Adipose tissue (tissue), 3 donors: ENCODE data around the gene GNL1. TPM values are rescaled to one million over a fixed set of nuclear protein-coding genes. Genes with fewer than 3 reads are reported as not detected.

Source experiments
- H3K27ac ChIP-seq: one replicate; pipeline ENCODE4 v1.5.1; 2013; ENCODE audit warnings: low read depth, low read length
- WGBS, 3 donors: extraction: QIAGEN DNeasy Blood & Tissue Kit; methylation state at CpG; one replicate each; pipeline ENCODE4 v1.1.7; 2013; 5-methylcytosine and 5-hydroxymethylcytosine counted together
- polyA plus RNA-seq, 3 donors: library from polyadenylated mRNA; stranded (reverse); fragments of 200-250 nt; gene quantifications; one replicate each; pipeline ENCODE4 v1.2.3, GENCODE V29; 2013
- donor health status: healthy with polysubstance abuse.
- donor health status: Bipolar disorder and iron deficiency.
- donor health status: healthy.

Gene GNL1
- polyA plus RNA-seq, 3 donors, result 38.2 to 84.1 (median 47.2) TPM

- H3K27ac ChIP-seq, result no peak within 1 kb of the TSS
- WGBS, 3 donors, result 0% methylated on average over 59 of the region's 59 CpGs
Measured at GRCh38 chr6:30571075-30571761, 14.9 kb upstream of the GNL1 start, which contains the start of gene ABCF1. Gene ABCF1, plus strand, starts transcription at chr6:30571442. Its CDS starts 46 bp downstream, at chr6:30571488.

- 1 to 3% (median 1%) methylated on average over 18 of the region's 18 CpGs for WGBS, 3 donors
- H3K27ac ChIP-seq, result no peak overlapping the region
Measured at GRCh38 chr6:30570740-30571074, 14.4 kb upstream of the GNL1 start.

GRCh38 chr6:30570263-30570662, 14.0 kb upstream of the GNL1 start:
- WGBS, 3 donors, result 36 to 91% (median 78%) methylated on average over 1 of the region's 1 CpG
- H3K27ac ChIP-seq, result no peak overlapping the region

GRCh38 chr6:30568245-30568644, 12.0 kb upstream of the GNL1 start:
- 62 to 78% (median 75%) methylated on average over 3 of the region's 3 CpGs for whole genome bisulfite sequencing, 3 donors
- H3K27ac ChIP-seq, result no peak overlapping the region

- no peak overlapping the region for H3K27ac ChIP-seq
Measured at GRCh38 chr6:30565772-30566171, 9.5 kb upstream of the GNL1 start.

GRCh38 chr6:30564114-30564513, 7.8 kb upstream of the GNL1 start:
- 91 to 97% (median 95%) methylated on average over 1 of the region's 1 CpG for WGBS, 3 donors
- no peak overlapping the region for H3K27ac ChIP-seq

- 85 to 92% (median 86%) methylated on average over 14 of the region's 14 CpGs for WGBS, 3 donors
Measured at GRCh38 chr6:30562470-30563425, 6.5 kb upstream of the GNL1 start.

GRCh38 chr6:30560930-30561329, 4.6 kb upstream of the GNL1 start:
- 90 to 97% (median 94%) methylated on average over 3 of the region's 3 CpGs for WGBS, 3 donors
- no peak overlapping the region for H3K27ac ChIP-seq

More at GRCh38 chr6:30562470-30563425, 6.5 kb upstream of the GNL1 start:
- no peak overlapping the region for H3K27ac ChIP-seq

- WGBS, 3 donors, result 2 to 6% (median 3%) methylated on average over 6 of the region's 6 CpGs
- H3K27ac ChIP-seq, result peak overlapping the region; percentile 19
Measured at GRCh38 chr6:30557683-30557981, 1.3 kb upstream of the GNL1 start.

- 0 to 1% (median 0%) methylated on average over 42 of the region's 42 CpGs for WGBS, 3 donors
- peak within 1 kb of the TSS; percentile 96 for H3K27ac ChIP-seq
Measured at GRCh38 chr6:30556906-30557682, 805 bp upstream of the GNL1 start, which contains the start of gene PRR3. Gene PRR3, plus strand, starts transcription at chr6:30557295. Its CDS starts 50 bp downstream, at chr6:30557345.

- WGBS, 3 donors, result 0 to 3% (median 2%) methylated on average over 15 of the region's 15 CpGs
Measured at GRCh38 chr6:30555816-30556065, 548 bp downstream of the GNL1 start.

GRCh38 chr6:30554962-30555815, 1.1 kb downstream of the GNL1 start:
- H3K27ac ChIP-seq, result peak overlapping the region; percentile 96
- 11 to 15% (median 15%) methylated on average over 34 of the region's 34 CpGs for WGBS, 3 donors

More at GRCh38 chr6:30555816-30556065, 548 bp downstream of the GNL1 start:
- H3K27ac ChIP-seq, result peak overlapping the region; percentile 96

- 82 to 97% (median 95%) methylated on average over 4 of the region's 4 CpGs for WGBS, 3 donors
- H3K27ac ChIP-seq, result no peak overlapping the region
Measured at GRCh38 chr6:30554404-30554803, 1.9 kb downstream of the GNL1 start.

GRCh38 chr6:30548375-30548774, 7.9 kb downstream of the GNL1 start:
- no peak overlapping the region for H3K27ac ChIP-seq
- WGBS, 3 donors, result 60 to 83% (median 62%) methylated on average over 2 of the region's 2 CpGs

- H3K27ac ChIP-seq, result no peak overlapping the region
- WGBS, 3 donors, result 77 to 95% (median 83%) methylated on average over 6 of the region's 6 CpGs
Measured at GRCh38 chr6:30547454-30547853, 8.8 kb downstream of the GNL1 start.

- no peak overlapping the region for H3K27ac ChIP-seq
- WGBS, 3 donors, result 28 to 39% (median 38%) methylated on average over 6 of the region's 6 CpGs
Measured at GRCh38 chr6:30544666-30545272, 11.5 kb downstream of the GNL1 start.

GRCh38 chr6:30543821-30544220, 12.5 kb downstream of the GNL1 start:
- 83 to 90% (median 90%) methylated on average over 3 of the region's 3 CpGs for WGBS, 3 donors
- no peak overlapping the region for H3K27ac ChIP-seq

GRCh38 chr6:30542915-30543314, 13.4 kb downstream of the GNL1 start:
- WGBS, 3 donors, result 67 to 80% (median 75%) methylated on average over 1 of the region's 1 CpG
- no peak overlapping the region for H3K27ac ChIP-seq
